ENCODE results near the gene AXIN1.
"Not testable (repeated sequence)": the region's sequence is repeated elsewhere in the genome, so short reads cannot be mapped to it uniquely, and the experiment has no call there.

Gene AXIN1

DNA sequence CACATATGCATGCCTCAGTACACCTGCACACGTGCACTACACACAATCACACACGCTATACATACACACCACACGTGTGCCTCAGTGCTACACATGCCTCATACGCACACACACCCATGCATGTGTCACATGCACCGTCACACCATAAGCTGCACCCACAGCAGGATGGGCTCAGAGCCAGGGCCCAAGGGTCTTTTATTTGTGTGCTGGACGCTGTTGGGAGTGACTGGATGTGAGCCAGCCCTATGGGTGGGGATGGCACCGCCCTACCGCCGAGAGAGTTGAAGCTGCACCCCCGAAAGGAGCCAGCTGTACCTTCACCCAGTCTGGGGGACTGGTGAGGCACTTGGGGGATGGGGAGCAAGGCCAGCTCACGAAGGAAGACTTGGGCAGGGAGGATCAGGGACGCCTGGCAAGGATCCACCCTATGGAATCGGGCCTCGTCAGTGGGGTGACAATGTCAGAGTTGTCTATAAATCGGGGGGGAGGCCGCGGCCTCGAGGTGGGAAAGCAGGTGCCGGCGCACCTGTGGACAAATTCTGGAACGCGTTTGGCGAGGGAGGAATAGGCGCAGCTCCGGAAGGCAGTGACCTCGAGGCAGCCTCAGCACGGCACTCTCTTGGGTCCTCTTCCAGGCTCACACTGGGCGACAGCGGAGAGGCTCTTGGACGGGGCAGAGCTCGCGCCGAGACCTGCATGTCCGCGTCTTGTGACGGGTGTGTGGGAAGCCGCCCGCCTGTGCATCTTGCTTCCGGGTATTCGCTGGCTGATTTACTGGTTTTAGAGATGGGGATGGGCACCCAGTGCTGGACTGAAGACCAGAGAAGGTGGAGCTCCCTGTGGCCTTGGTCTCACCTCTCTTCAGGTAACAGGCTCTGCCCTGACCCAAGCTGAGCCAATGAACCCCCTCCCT, 84.1 kb downstream of the AXIN1 start:
- DNase-seq (ENCODE audit: low read depth, low spot score) = no peak

DNA sequence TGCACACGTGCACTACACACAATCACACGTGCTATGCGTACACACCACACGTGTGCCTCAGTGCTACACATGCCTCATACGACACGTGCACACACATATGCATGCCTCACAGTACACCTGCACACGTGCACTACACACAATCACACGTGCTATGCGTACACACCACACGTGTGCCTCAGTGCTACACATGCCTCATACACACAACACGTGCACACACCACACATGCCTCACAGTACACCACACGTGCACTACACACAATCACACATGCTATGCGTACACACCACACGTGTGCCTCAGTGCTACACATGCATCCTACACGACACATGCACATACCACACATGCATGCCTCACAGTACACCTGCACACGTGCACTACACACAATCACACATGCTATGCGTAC, 85.0 kb downstream of the AXIN1 start:
- not testable (repeated sequence) for DNase-seq (ENCODE audit: low read depth, low spot score)

DNA sequence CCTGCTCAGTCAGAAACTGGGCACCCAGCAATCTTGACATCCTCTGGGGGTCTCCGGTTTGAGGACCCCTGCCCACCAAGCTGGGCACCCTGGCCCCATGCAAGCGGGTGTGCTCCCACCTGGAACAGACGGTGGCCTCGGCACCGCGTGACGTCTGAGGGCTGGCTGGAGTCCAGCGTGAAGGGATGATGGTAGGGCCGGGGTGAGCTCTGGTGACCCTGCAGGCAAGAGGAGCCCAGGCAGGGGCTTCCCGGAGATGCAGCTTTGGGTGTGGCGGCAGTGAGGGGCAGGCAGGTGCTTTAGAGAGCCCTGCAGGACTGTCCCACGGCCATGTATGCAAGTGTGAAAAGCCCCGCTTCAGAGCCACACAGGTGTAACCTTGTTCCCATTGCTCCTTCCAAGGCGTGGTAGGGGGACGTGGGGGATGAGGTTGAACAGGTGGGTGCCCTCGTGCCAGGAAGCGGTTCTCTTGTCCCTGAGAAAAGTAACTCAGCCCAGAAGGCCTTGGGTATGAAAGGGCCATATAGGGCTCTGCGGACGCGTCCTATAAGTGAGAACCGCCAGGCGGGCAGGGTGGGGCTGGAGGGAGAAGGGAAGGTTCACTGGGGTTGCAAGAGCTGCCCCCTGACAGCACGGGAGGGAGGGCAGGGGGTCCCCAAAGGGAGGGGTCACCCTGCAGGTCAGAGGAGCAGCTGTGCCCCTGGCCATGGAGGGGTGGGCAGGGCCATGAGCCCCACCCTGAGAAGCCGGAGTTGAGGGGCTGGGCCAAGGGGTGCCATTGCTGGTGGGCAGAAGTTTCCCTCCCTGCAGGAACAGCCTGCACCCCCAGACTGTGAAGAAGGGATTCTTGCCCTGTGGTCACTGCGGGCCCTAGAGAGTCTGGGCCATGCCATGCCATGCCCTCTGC, 86.0 kb downstream of the AXIN1 start:
- no peak for DNase-seq (ENCODE audit: low read depth, low spot score)

DNA sequence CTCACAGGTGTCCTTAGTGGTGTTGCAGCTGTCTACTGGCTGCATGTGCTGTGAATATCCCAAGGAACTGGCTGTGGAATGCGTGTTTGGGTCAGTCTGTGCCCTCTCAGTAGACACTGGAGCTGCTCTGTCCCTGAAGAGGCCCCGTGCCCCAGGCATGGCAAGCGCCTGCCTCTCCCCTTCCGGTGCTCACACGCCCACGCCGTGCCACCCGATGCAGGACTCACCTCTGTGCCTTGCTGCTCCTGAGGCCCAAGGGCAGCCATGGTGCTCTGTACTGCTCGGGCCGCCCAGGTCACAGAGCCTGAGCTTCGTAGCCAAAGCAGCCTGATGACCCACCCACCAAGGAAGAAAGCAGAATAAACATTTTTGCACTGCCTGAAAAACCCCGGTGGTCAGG, 86.8 kb downstream of the AXIN1 start:
- DNase-seq (ENCODE audit: low read depth, low spot score) = no peak

DNA sequence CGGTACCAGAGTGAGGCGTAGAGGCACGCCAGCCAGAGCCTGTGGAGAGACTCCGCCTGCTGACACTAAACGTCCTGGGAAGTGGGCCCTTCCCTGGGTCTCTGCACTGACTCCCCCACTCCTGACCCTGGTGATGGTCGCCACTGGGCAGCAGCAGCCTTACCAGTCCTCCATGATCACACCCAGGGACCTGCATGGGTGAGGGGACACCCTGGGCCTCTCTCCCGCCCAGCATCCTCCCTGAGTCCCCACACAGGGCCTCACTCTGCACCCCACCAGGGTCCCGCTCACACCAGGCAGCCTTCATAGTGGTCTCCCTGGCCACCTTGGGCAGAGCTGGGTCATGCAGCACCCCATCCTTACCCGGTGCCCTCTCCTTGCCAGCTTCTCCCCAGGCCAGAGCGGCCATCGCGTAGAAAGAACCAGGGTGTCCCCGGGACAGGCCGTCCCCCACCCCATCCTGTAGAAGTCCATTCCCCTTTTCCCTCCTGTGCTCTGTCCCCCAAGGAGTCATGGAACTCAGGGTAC, 87.5 kb downstream of the AXIN1 start:
- no peak for DNase-seq (ENCODE audit: low read depth, low spot score)

DNA sequence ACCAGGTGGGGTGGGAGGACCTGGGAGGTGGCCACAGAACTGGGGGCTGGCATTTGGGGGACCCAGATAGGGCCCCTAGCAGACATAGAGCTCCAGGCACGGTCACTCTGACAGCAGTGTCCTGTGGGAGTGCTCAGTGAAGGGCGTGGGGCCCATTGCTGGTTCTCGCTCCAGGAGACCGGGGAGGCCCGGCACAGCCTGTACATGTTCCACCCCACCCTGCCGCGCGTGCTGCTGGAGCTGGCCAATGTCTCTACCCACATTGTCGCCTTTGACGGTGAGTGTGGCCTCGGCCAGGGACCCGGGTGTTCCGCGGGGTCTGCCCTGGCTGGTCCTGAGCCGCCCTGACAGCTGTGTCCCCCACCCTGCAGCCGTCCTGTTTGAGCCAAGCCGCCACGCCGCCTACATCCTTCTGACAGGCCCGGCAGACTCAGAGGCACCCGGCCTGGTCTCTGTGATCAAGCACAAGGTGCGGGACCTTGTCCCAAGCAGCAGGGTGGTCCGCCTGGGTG, 88.0 kb downstream of the AXIN1 start:
- no peak for DNase-seq (ENCODE audit: low read depth, low spot score)

DNA sequence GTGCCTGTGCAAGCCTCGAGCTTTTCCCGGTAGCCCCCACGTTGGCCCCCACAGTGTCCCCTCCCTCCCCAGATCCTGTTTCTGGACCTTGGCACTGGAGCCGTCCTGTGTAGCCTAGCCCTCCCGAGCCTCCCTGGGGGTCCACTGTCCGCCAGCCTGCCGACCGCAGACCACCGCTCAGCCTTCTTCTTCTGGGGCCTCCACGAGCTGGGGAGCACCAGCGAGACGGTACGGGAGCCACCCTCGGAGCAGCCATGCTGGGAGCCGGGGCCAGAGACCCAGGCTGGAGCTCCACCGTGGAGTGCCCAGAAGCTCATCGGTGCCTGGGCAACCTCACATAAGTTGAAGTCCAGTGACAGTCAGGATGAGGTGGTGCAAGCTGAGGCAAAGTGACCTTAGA, 88.6 kb downstream of the AXIN1 start:
- no peak for DNase-seq (ENCODE audit: low read depth, low spot score)

DNA sequence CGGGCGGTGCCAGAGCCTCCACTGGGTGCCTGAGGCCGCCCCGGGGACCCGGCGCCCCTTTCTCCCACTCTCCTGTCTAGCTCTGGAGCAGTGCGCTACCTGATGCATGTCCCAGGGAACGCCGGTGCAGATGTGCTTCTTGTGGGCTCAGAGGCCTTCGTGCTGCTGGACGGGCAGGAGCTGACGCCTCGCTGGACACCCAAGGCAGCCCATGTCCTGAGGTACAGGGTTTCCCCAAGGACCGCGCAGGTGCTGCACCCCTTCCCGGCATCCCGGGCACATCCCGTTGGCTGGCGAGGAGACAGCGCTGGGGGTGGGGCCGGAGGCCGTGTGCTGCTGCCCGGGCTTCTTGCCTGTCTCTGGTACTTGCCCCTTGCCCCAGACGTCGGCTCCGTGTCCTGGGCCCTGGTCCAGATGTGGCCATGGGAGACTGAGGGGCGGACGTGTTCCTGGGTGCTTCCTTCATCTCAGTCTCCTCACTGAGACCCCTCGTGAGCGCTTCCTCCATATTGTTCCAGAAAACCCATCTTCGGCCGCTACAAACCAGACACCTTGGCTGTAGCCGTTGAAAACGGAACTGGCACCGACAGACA, 89.2 kb downstream of the AXIN1 start:
- no peak for DNase-seq (ENCODE audit: low read depth, low spot score)

DNA sequence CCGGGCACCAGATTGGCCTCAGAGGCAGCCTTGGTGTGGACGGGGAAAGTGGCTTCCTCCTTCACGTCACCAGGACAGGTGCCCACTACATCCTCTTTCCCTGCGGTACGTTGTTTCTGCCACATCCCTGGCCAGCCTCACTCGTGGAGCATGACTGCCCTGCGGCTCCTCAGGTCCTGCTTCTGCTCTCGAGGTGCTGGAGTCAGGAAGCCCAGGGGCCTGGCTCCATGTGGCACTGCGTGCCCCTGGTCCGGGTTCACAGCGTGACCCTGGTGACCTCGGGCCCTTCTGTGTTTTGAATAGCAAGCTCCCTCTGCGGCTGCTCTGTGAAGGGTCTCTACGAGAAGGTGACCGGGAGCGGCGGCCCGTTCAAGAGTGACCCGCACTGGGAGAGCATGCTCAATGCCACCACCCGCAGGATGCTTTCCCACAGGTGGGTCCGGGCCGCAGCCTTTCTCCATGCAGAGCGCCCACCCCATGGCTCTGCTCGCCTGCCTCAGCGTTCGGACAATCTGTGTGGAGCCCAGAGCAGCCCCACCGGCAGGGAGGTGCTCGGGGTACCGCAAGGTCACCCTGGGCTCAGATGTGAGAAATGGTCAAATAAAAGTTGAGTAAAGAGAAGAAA, 90.3 kb downstream of the AXIN1 start:
- no peak for DNase-seq (ENCODE audit: low read depth, low spot score)

DNA sequence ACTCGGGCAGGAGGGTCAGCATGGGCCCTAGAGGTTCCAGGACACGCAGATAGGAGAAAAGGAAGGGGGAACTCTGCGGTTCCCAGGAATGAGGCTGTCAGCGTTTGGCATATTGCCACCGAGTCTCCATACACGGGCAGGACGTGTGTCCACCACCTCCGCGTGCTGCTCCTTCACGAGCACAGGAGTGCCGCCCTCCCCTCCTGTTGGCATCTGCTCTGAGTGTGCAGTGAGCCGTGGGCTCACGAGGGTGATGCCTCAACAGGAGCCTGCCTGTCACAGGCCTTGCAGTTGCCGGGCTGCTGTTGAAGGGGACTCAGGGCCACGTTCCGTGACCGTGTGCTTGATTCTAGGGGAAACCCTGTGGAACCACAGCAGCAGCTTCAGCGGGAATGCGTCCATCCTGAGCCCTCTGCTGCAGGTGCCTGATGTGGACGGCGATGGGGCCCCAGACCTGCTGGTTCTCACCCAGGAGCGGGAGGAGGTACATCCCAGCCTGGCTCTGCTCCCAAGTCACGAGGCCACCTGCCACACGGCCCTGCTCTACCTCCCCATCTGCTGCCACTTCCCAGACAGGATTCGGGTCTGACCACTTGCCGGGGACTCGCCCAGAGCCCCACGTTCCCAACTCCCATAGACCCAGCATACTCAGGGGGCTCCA, 91.4 kb downstream of the AXIN1 start:
- no peak for DNase-seq (ENCODE audit: low read depth, low spot score)

DNA sequence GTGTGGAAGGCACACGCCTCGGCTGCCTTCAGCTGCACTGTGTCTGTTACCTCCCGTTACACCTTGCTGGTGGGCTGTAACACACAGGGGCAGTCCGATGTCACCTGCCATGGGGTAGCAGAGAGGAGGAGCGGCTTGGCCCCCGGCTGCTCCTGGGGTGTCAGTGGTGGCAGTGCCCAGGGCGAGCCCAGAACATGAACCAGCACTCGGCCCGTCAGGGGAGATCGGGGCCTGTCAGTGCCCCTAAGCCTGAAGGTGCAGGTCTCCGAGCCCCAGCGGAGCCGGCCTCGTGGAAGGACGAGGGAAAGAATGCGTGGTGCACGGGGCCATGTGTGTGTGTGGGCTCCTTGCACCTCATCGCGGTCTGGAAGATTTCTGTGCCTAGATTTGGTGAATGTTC, 92.2 kb downstream of the AXIN1 start:
- no peak for DNase-seq (ENCODE audit: low read depth, low spot score)

DNA sequence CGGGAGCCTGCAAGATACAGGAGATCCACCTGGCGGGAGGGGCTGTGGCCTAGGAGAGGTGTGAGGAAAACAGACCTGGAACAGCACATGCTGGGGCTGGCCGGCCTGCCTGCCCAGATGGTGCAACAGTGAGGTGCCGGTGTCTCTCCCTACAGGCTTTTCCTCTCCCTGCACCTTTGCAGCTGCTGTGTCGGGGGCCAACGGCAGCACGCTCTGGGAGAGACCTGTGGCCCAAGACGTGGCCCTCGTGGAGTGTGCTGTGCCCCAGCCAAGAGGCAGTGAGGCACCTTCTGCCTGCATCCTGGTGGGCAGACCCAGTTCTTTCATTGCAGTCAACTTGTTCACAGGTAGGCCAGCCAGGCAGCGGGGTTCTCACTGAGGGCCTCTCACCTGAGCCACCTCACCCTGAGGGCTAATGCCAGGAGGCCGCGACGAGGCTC, 92.7 kb downstream of the AXIN1 start:
- DNase-seq (ENCODE audit: low read depth, low spot score) = no peak

DNA sequence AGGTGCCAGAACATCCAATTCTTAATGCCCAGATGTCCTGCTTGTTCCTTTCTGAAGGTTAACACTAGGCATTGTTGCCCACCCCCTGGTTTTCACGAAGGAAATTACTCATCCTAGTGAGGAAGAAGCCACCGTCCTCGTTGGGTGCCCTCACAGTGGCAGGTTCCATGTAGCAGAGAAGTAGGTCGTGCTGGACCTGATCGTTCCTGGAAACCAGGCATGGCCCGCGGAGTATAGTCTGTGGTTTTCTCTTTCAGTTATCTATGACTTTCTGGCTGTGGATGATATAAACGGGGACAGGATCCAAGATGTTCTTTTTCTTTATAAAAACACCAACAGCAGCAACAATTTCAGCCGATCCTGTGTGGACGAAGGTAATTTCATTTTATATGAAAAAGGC, 93.3 kb downstream of the AXIN1 start:
- no peak for DNase-seq (ENCODE audit: low read depth, low spot score)

DNA sequence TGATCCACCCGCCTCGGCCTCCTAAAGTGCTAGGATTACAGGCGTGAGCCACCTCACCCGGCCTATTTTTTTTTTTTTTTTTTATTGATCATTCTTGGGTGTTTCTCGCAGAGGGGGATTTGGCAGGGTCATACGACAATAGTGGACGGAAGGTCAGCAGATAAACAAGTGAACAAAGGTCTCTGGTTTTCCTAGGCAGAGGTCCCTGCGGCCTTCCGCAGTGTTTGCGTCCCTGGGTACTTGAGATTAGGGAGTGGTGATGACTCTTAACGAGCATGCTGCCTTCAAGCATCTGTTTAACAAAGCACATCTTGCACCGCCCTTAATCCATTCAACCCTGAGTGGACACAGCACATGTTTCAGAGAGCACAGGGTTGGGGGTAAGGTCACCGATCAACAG, 94.4 kb downstream of the AXIN1 start:
- not testable (repeated sequence) for DNase-seq (ENCODE audit: low read depth, low spot score)

DNA sequence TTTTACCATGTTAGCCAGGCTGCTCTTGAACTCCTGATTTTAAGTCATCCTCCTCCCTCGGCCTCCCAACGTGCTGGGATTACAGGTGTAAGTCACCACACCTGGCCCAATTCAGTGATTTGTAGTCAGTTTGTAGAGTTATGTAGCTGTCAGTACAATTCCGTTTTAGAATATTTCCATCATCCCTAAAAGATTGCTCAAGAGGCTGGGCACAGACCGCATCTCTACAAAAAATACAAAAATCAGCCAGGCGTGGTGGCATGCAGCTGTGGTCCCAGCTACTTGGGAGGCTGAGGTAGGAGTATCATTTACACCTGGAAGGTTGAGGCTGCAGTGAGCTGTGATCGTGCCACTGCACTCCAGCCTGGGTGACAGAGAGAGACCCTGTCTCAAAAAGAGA, 97.3 kb downstream of the AXIN1 start:
- DNase-seq (ENCODE audit: low read depth, low spot score) = no peak

DNA sequence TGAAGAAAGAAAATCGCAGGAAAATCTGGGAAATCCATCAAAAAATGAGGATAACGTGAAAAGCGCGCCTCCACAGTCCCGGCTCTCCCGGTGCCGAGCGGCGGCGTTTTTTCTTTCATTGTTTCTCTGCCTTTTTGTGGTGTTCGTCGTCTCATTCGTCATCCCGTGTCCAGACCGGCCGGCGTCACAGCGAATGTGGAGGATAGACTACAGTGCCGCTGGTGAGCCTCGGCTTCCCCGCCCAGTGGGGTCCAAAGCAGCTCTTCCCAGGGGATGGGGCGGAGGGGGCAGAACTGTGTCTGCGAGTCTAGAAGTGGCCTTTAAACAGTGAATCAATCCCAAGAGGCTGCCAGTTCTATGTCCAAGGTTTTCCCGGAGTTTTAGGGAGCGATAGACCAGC, 98.1 kb downstream of the AXIN1 start:
- no peak for DNase-seq (ENCODE audit: low read depth, low spot score)

DNA sequence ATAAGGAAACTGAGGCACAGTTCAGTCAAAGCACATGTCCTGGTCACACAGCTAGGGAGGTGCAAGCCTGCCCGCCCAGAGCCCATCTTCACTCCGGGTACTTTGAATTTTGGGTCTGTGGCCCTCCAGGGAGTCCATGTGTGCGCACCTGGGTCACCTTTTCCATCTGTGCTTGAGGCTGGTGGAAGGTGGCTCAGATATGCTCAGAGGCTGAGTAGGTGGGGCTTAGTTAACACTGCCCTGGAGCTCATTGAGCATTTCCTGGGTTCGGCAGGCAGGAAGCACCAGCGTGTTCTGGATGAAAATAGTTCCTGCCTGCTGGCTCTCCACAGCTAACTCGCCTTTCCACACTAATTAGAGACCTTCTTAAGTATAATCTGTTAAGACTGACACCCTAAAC, 98.7 kb downstream of the AXIN1 start:
- no peak for DNase-seq (ENCODE audit: low read depth, low spot score)

DNA sequence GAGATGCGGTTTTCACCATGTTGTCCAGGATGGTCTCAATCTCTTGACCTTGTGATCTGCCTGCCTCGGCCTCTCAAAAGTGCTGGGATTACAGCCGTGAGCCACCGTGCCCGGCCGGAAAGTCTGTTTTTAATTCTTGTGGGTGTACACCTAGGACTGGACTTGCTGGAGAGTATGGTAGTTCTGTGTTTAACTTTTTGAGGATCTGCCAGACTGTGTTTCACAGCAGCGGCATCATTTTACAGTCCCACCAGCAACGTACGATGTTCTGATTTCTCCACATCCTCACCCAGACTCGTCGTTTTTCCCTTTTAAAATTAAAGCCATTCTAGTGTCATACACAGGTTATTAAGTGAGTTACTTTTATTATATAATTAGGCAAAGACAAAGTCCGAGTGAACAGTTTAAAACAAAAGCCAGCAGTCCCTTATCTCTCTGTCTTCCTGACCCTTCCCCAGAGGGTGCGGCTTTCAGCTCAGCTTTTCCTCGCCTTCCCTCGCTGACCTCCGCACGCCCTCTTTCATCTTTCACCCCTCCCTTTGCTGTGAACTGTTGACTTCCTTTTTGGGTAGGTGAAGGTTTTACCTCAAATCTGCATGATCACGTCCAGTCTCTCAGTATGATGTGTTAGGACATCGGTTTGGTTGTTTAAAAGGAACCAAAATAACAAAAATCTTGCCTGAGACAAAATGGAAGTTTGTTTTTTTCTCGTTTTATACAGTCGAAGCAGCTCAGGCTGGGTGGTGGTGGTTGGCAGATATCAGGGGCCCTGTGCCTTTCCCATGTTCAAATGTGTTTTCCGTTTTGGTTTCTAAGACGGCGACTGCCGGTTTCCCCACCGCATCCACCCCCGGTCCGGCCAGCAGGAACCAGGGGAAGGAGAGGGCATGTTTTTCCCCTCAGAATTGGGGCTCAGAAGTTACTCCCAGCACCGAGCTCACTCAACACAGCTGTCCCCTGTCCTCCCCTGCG, 99.9 kb downstream of the AXIN1 start:
- DNase-seq (ENCODE audit: low read depth, low spot score) = no peak

DNA sequence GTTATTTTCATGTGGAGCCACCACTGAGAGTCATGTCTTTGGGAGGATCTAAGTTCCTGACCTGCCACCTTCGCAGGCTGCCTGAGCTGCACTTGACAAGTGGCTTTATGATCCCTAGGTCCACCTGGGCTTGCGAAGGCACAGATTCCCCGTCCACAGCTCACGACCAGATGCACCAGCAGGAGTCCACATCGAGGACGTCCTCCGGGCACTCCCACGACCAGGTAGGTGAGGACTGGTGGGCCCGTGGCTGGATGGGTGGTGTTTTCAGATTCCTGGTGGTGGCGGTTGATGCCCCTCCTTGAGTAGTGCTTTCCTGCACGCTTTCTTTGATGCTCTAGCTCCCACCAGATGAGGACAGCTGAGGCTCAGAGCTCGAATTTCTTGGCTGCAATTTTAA, 103.1 kb downstream of the AXIN1 start:
- no peak for DNase-seq (ENCODE audit: low read depth, low spot score)

DNA sequence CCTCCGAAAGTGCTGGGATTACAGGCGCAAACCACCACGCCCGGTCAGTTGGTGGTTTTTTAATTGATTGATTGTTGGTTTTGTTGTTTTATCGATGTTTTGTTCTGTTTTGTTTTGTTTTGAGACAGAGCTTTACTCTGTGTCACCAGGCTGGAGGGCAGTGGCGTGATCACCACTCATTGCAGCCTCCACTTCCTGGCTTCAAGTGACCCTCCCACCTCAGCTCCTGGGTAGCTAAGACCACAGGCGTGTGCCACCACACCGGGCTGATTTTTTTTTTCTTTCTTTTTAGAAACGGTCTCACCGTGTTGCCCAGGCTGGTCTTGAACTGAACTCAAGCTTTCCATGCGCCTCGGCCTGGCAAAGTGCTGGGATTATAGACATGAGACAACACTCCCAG, 105.5 kb downstream of the AXIN1 start:
- DNase-seq (ENCODE audit: low read depth, low spot score) = no peak

Data from smooth muscle cell of the brain vasculature (primary cell).